VCaP (cell line): ENCODE results near the gene MT1M.
A peak's percentile ranks its signal among the peaks of the same experiment; 100 is the strongest.

Source experiments
- H3K27ac ChIP-seq: fragments of 450-650 bp; 2 replicates; pipeline ENCODE4 v1.5.1; 2017
- CTCF ChIP-seq: fragments of 450-650 bp; conservative IDR thresholded peaks from 2 replicates; pipeline ENCODE4 v1.5.1; 2017; ENCODE audit warnings: mild to moderate bottlenecking, moderate library complexity

MT1M gene

GRCh38 chr16:56679078-56679730, 46.7 kb downstream of the MT1M start:
- no peak for TF ChIP-seq CTCF
- H3K27ac ChIP-seq, result no peak overlapping the region

DNA sequence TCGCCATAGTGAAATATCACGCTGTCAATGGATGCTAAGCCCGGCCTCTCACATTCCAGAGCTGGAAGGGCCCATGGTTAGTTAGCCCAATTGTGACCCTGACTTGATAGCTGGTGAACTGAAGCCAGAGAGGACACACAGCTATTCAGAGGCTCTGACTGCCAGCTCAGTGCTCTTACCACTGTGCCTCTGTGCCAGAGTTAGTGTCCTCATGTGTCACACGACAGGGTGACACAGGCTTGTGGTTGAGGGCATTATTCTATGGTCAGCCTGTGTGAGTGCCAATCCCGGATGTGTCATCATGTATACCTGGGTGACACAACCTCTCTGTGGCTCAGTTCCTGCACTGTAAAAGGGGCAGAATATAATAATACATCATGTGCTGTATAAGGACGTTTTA, 47.4 kb downstream of the MT1M start:
- no peak overlapping the region for H3K27ac ChIP-seq
- no peak for TF ChIP-seq CTCF

- peak within 1 kb of the TSS; percentile 81 for H3K27ac ChIP-seq
- no peak for TF ChIP-seq CTCF
Measured at GRCh38 chr16:56681939-56682702, 49.7 kb downstream of the MT1M start, which contains the start of gene MT1X. TSS of gene MT1X (plus strand) at chr16:56682470. CDS start at chr16:56682541, 71 bp downstream.

GRCh38 chr16:56682703-56683397, 50.4 kb downstream of the MT1M start:
- peak overlapping the region; percentile 81 for H3K27ac ChIP-seq

More at GRCh38 chr16:56682703-56683397, 50.4 kb downstream of the MT1M start:
- TF ChIP-seq CTCF, result no peak
